GM06990 (cell line): ENCODE data around the gene JAML.

Experiments
- DNase-seq: peaks from one replicate; pipeline ENCODE4 v3.0.0-alpha.2; 2011; ENCODE audit not compliant: insufficient read length; ENCODE audit errors: extremely low read depth
- H3K27me3 ChIP-seq: replicated peaks from 2 replicates; pipeline ENCODE4 v1.6.0; 2011; ENCODE audit warnings: low read length; ENCODE audit not compliant: control insufficient read depth, insufficient read depth
- H3K36me3 ChIP-seq: 2 replicates; pipeline ENCODE4 v1.5.1; 2011; ENCODE audit warnings: low read length; ENCODE audit not compliant: control insufficient read depth, insufficient read depth
- H3K4me3 ChIP-seq: replicated peaks from 2 replicates; pipeline ENCODE4 v1.5.1; 2011; ENCODE audit warnings: low read depth, mild to moderate bottlenecking, control low read depth, low read length
- TF ChIP-seq, protein P1 (sequence below): IDR thresholded peaks from 2 replicates; pipeline ENCODE4 v1.5.1; 2011; ENCODE audit warnings: low read length, control low read depth, mild to moderate bottlenecking, inconsistent platforms; ENCODE audit not compliant: insufficient read depth, poor library complexity, severe bottlenecking

The JAML gene

DNA sequence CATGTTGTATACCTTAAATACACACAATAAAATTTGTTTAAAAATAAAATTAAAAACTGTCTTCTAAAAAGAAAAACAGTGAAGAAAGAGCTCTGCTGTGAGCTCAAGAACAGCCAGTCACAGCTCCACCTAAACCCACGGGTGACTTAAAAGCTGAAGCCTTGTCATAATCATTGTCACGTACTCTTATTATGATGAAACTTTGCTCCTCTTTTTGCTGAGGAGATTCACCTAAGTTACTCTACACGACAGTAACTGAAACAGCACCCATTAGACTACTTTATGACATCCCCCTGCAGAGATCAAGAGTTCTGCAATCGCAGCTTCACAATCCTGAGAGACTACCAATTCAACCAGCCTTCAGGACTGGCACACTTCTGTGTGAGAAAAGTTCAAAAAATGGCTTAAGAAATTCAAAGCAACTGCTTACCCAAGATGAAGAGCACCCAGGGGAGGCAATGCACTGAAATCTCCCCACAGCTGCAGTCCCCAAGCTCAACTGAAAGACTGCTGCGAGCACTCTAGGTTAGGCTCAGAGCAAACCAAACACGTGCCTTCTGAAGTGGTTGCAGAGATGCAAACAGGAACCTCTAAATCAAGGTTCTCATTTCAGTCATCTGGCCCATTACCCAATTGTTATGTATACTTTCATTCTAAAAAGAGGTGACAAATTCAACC lies at the start of gene JAML:
Gene JAML (minus strand): TSS at position 501 of the 678 bp plus-strand sequence. CDS start 10,145 bp downstream, outside the sequence.
- TF ChIP-seq, protein P1, sequence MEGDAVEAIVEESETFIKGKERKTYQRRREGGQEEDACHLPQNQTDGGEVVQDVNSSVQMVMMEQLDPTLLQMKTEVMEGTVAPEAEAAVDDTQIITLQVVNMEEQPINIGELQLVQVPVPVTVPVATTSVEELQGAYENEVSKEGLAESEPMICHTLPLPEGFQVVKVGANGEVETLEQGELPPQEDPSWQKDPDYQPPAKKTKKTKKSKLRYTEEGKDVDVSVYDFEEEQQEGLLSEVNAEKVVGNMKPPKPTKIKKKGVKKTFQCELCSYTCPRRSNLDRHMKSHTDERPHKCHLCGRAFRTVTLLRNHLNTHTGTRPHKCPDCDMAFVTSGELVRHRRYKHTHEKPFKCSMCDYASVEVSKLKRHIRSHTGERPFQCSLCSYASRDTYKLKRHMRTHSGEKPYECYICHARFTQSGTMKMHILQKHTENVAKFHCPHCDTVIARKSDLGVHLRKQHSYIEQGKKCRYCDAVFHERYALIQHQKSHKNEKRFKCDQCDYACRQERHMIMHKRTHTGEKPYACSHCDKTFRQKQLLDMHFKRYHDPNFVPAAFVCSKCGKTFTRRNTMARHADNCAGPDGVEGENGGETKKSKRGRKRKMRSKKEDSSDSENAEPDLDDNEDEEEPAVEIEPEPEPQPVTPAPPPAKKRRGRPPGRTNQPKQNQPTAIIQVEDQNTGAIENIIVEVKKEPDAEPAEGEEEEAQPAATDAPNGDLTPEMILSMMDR: no peak
- H3K36me3 ChIP-seq: no peaks in the 10 kb centered on the region
- H3K27me3 ChIP-seq: no peaks in the 10 kb centered on the region; the same call in 1 of the 2 replicates
- no peak within 1 kb of the TSS for H3K4me3 ChIP-seq
- no peak for DNase-seq

GRCh38 chr11:118274186-118274585 lies 49.4 kb upstream of the JAML start:
- DNase-seq: no peak
- TF ChIP-seq, protein P1: no peak
- H3K27me3 ChIP-seq: no peaks in the 10 kb centered on the region; the same call in 1 of the 2 replicates
- no peak overlapping the region for H3K4me3 ChIP-seq
- H3K36me3 ChIP-seq: no peaks in the 10 kb centered on the region

- TF ChIP-seq, protein P1: no peak
- Histone ChIP-seq H3K36me3 (no peaks in the 10 kb centered on the region), H3K4me3 (no peak overlapping the region), H3K27me3 (no peaks in the 10 kb centered on the region; the same call in 1 of the 2 replicates)
- DNase-seq: no peak
Observed at GRCh38 chr11:118272001-118272400, 47.2 kb upstream of the JAML start.

DNA sequence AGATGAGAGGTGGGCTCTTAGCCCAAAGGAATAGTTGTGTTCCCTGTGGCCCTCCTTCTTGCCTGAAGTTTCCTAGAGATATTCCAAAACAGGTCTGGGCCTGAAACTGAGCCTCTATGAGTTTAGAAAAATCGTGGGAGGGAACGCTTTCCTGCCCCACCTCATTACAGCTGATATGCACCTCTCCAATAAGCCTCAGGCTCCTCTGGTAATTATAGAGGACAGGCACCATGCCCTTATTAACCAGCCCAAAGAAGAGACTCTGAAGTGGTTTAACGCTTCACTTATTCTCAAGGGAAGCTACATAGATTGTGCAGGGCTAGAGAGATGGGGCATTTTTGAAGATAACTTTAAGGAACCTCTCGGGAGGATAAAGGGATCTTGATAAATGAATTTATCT lies 42.7 kb upstream of the JAML start:
- TF ChIP-seq, protein P1: no peak
- Histone ChIP-seq H3K36me3 (no peaks in the 10 kb centered on the region), H3K4me3 (no peak overlapping the region), H3K27me3 (peaks cover 1% of the 10 kb centered on the region; the same call in 1 of the 2 replicates)
- DNase-seq: no peak

DNA sequence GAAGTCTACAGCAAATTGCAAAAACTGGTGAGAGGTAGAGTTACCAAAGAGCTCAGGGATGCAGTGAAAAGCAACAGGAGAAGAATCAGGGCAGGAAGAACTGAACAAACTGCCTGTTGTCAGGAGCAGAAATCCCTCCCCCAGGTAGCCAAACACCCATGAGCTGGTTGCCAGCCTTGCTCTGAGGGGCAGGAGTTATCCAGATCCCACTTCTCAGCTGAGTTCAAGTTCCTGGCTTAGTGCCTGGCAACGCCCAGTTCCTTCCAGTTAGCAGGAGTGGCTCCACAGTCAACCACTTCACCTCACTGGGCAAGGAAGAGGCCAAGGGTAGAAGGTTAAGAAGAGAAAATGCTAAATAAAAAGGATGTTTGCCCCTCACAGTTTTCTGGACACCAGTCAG lies 41.1 kb upstream of the JAML start:
- Histone ChIP-seq H3K4me3 (no peak overlapping the region), H3K27me3 (peaks cover 1% of the 10 kb centered on the region; the same call in 1 of the 2 replicates), H3K36me3 (no peaks in the 10 kb centered on the region)
- TF ChIP-seq, protein P1: no peak
- DNase-seq: no peak
